Stimulated activated CD4-positive, alpha-beta T cell treated with anti-CD3 and anti-CD28 coated beads, Interleukin-12 subunit alpha, Interleukin-12 subunit beta, amount 100 ng/mL, for 48 hours (primary cell): ENCODE data around the gene CDK8.

Experiments
- DNase-seq, 3 donors: peaks; one replicate each; pipeline ENCODE4 v3.0.0-alpha.2; 2020; ENCODE audit warnings: low read depth in 2 of 3, low spot score in 1 of 3

Gene CDK8

DNA sequence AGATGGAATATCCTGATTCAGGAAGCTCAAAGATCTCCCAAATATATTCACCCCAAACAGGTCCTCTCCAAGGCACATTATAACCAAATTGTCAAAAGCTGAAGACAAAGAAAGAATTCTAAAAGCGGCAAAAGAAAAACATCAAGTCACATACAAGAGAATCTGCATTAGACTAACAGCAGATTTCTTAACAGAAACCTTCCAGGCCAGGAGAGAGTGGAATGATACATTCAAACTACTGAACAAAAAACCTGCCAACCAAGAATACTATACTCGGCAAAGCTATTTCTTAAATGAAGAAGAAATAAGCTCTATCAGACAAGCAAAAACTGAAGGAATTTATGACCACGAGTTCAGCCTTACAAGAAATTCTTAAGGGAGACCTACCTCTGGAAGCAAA, 183.0 kb downstream of the CDK8 start:
- DNase-seq: no peak

DNA sequence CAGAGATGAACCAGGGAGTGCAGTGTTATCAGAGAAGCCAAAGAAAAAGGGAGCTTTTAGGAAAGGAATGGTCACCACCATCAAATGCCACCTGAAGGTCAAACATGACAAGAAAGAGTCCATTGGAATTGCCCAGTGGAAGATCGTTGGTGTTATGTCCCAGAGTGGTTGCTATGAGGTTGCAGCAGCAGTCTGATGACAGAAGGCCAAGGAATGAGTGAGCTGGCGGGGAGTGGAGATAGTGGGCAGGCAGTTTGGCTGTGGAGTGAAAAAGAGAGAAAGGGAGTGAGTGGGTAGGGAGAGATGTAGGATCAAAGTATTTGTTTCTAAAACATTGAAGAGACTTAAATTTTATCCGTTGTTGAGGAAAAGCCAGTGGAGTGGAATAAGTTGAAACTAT, 186.2 kb downstream of the CDK8 start:
- no peak for DNase-seq

- DNase-seq: no peak
Measured at GRCh38 chr13:26441476-26441875, 187.5 kb downstream of the CDK8 start.

- no peak for DNase-seq
Measured at GRCh38 chr13:26442541-26442940, 188.6 kb downstream of the CDK8 start.

DNA sequence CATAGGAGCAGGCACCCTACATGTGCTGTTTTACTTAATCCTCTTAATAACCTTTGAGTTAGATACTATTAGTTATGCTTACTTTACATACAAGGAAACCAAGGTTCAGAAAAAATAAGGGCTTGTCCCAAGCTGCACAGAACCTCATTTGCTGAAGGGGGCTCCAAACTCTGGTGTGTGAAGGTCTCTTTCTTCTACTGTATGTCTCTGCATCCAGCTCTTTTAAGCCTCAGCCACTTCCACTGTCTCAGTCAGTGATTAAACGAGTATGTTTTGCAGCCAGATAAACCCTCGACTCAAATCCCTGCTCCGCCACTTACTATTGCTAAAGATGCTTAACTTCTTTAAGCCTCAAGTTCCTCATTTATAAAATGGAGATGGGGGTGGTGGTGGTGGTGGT, 191.2 kb downstream of the CDK8 start:
- no peak for DNase-seq

DNA sequence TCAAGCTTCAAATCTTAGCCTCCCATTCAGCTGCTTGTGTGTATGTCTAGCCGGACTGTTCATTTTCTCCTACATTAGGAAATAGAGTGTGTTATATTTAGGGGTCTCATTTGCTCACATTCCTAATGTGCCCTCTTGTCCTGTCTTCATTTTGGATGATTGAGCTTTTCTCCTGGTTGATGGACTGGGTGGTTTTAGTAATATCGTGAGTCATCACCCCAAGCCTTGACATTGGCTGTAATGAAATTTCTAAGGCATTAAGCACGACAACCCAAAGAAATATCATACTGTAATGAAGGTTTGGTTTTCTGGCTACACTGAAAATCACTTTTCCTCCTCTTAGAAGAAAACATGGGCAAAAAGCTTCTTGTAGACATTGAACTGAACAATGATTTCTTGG, 192.8 kb downstream of the CDK8 start:
- DNase-seq: no peak

DNA sequence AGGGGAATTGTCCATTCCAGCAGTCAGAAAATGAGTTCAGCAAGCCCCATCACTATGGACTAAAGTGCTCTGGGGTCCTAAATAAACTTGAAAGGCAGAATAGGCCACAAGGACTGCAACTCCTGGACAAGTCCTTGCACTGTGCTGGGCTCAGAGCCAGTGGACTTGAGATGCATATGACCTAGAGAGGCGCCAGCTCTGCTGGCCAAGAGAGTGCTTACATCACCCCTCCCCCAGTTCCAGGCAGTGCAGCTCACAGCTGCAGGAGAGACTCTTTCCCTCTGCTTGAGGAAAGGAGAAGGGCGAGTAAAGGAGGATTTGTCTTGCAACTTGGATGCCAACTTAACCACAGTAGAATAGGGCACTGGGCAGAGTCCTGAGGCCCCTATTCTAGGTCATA, 194.1 kb downstream of the CDK8 start:
- DNase-seq: no peak

GRCh38 chr13:26449063-26449848, 195.3 kb downstream of the CDK8 start:
- no peak for DNase-seq
